Left lung (tissue), 10 donors: ENCODE measurements around the gene S100A14. TPM values are rescaled to one million over a fixed set of nuclear protein-coding genes. Genes with fewer than 3 reads are reported as not detected.

Source experiments
- ATAC-seq: fragments of 200-7000 bp; cut with Tn5 transposase; one replicate; pipeline ENCODE4 v1.9.1; 2020; ENCODE audit warnings: moderate library complexity
- DNase-seq, 4 donors: peaks; one replicate each; pipeline ENCODE4 v3.0.0-alpha.2; 2013 to 2020
- H3K27ac ChIP-seq, 2 donors: fragments of 200-600 bp; sonication (generic) in 1 of 2; one replicate each; pipeline versions ENCODE4 v1.5.0 to v1.8.0; 2020 to 2021
- H3K27me3 ChIP-seq, 2 donors: fragments of 200-600 bp; sonication (generic) in 1 of 2; one replicate each; pipeline versions ENCODE4 v1.5.0 to v1.8.0; 2020 to 2021
- H3K36me3 ChIP-seq, 2 donors: fragments of 200-600 bp; sonication (generic) in 1 of 2; one replicate each; pipeline versions ENCODE4 v1.5.0 to v1.8.0; 2020 to 2021
- H3K4me1 ChIP-seq, 2 donors: fragments of 200-600 bp; one replicate each; pipeline ENCODE4 v1.8.0; 2021
- H3K4me3 ChIP-seq, 2 donors: fragments of 200-600 bp; sonication (generic) in 1 of 2; one replicate each; pipeline versions ENCODE4 v1.5.0 to v1.8.0; 2020 to 2021; ENCODE audit warnings: mild to moderate bottlenecking in 1 of 2
- H3K9me3 ChIP-seq, 2 donors: fragments of 200-600 bp; sonication (generic) in 1 of 2; one replicate each; pipeline versions ENCODE4 v1.5.0 to v1.8.0; 2020 to 2021
- intact Hi-C, 2 donors: fragments of 100-400 bp; cut with DNase I; formaldehyde crosslinking; loops; one replicate each; pipeline versions ENCODE4 v1.11.2 to v1.14.2; 2022
- polyA plus RNA-seq, 6 donors: library from polyadenylated mRNA; unstranded; fragments of 120-200 nt; gene quantifications; one replicate each; pipeline ENCODE4 v1.2.1, GENCODE V29; 2013; ENCODE audit not compliant: insufficient read length in 6 of 6
- total RNA-seq, 2 donors: library from RNA; stranded (reverse); fragmentation: NEBNext Ultra II Directional; extraction: Animal tissue kit (Norgen Biotek cat#: 25700); gene quantifications; one replicate each; pipeline ENCODE4 v1.2.1, GENCODE V29; 2021
- TF ChIP-seq, protein P1 (sequence below), 2 donors: fragments of 200-600 bp; sonication (generic) in 1 of 2; IDR thresholded peaks; one replicate each; pipeline versions ENCODE4 v1.5.0 to v1.8.0; 2021; ENCODE audit warnings: antibody characterized with exemption in 2 of 2
- donor health status: DM: no; HTN: yes; CAD: no.
- donor health status: DM: no; HTN: no; CAD: no.

S100A14 gene
- total and polyA plus RNA-seq, 8 donors = 94.9 to 179 (median 144) TPM

DNA sequence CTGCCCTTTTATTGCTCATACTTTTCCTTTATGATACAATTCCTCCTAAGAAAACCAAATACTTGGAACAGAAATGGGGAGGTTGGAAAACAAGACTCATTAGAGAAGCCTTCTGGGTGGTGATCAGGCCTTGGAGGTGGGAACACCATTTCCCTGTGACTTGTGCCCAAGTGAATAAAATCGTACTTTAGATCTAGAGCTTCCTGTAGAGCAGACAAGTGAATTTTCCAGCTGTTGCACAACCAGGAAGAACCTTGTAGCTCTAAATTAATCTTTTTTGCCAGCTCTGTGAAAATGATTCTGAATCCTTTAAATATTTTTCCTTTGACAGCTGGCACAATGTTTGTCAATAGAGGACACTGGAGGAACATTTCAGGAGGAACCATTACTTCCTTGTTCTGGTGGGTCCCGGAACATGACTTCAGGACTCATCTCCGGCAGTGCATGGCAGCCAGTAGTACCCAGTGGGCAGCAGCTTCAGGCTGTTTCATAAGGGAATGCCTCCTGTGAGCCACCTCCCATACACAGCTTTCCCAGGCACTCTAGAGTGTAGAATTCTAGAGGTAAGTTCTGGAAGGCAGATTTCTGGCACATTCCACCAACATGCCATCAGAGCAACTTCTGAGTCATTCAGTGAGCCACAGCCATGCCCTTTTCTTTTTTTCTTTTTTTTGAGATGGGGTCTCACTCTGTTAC lies 36.8 kb upstream of the S100A14 start:
- intact Hi-C loops = no loop called here
- H3K36me3 ChIP-seq = no peaks in the 10 kb centered on the region
- H3K9me3 ChIP-seq = no peaks in the 10 kb centered on the region
- no peak overlapping the region for H3K4me3 ChIP-seq
- H3K27ac ChIP-seq = peak overlapping the region; percentile 28 to 77
- peaks cover under 1 to 16% of the 10 kb centered on the region in 2 donors for H3K4me1 ChIP-seq
- no peaks in the 10 kb centered on the region for H3K27me3 ChIP-seq
- DNase-seq = no peak
- TF ChIP-seq, protein P1, sequence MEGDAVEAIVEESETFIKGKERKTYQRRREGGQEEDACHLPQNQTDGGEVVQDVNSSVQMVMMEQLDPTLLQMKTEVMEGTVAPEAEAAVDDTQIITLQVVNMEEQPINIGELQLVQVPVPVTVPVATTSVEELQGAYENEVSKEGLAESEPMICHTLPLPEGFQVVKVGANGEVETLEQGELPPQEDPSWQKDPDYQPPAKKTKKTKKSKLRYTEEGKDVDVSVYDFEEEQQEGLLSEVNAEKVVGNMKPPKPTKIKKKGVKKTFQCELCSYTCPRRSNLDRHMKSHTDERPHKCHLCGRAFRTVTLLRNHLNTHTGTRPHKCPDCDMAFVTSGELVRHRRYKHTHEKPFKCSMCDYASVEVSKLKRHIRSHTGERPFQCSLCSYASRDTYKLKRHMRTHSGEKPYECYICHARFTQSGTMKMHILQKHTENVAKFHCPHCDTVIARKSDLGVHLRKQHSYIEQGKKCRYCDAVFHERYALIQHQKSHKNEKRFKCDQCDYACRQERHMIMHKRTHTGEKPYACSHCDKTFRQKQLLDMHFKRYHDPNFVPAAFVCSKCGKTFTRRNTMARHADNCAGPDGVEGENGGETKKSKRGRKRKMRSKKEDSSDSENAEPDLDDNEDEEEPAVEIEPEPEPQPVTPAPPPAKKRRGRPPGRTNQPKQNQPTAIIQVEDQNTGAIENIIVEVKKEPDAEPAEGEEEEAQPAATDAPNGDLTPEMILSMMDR (IDR thresholded peaks at IDR 0.05) = no peak
- ATAC-seq = peak; percentile 49

DNA sequence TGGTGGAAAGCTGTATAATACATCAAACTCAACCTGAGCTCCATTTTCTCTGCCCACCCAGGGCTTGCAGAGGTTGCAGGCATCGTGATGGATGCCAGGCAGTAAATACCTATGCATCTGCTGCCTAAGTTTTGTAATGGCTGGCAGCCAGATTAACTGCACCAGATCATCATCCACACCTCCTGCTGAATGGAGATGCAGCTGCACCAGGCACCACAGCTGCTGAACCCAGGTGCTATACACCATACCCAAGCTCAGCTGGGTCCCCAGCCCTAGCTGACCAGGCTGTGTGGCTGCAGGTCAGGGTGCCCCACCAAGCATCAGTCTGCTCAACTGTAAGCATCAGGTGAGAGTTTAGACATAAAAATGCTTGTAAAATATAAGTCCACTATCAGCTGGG lies 35.6 kb upstream of the S100A14 start:
- ATAC-seq (no peak), DNase-seq (no peak)
- Histone ChIP-seq H3K4me3 (no peak overlapping the region), H3K36me3 (peaks cover 0 to 10% of the 10 kb centered on the region in 2 donors), H3K27ac (no peak overlapping the region), H3K4me1 (peaks cover 0 to 18% of the 10 kb centered on the region in 2 donors), H3K27me3 (no peaks in the 10 kb centered on the region), H3K9me3 (no peaks in the 10 kb centered on the region)
- TF ChIP-seq, protein P1 (IDR thresholded peaks at IDR 0.05) = no peak
- intact Hi-C loops = no loop called here

DNA sequence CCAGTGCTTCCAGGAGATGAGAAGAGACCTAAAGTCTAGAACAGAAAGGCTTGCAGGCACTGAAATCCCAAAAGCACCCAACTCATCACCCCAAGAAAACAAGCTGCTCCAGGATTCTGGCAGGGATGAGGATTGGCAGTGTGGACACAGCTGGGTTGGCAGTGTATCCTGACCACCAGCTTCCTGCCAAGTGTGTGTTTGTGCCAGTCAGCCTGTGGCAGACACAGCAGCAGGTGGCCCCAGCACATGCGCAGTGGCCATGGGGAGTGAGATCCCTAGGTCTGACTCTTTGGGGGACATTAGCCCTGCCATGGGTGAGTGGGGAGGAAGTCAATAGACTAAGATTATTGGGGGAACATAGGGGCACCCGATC lies 33.7 kb upstream of the S100A14 start:
- intact Hi-C loops = no loop called here
- TF ChIP-seq, protein P1 (IDR thresholded peaks at IDR 0.05) = no peak
- Histone ChIP-seq H3K4me3 (no peak overlapping the region), H3K4me1 (peaks cover 0 to 29% of the 10 kb centered on the region in 2 donors), H3K36me3 (peaks cover 0 to 29% of the 10 kb centered on the region in 2 donors), H3K27ac (no peak overlapping the region), H3K9me3 (no peaks in the 10 kb centered on the region), H3K27me3 (no peaks in the 10 kb centered on the region)
- ATAC-seq (no peak), DNase-seq (no peak)

DNA sequence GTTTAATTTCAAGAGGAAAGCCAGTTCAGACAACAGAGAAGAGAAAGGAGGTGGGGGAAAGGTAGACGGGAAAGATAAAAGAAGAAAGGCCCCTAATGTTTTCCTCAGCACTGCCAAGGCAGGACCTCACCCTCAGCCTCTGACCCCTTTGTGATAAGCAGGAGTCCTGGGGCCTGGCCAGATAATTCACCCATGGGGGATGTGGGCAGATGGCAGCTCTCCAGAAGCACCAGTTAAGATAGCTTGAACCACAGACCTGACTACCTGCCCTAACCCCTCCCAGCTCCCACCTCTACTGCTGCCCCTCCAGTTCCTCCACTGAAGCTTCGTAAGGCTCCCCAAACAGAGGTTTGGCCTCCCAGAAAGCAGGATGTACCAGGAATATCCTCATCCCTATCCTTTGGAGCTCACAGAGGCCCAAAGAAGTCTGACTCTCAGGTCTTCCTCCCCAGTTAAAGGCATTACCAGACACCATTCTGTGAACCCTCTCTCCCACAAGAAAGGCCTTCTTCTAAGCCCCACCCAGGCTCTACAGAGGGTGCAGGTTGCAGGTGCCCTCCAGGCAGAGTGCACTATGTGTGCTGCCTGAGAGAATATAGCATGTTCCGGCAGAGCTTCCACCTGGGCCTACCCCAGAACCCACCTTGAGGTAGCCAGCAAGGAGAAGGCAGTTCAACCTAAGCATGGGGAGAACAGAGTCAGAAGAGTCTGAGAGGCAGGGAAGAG lies 33.2 kb upstream of the S100A14 start:
- peaks cover 0 to 34% of the 10 kb centered on the region in 2 donors for H3K36me3 ChIP-seq
- H3K27ac ChIP-seq = no peak overlapping the region
- H3K9me3 ChIP-seq = no peaks in the 10 kb centered on the region
- intact Hi-C loops = no loop called here
- H3K4me3 ChIP-seq = no peak overlapping the region
- peaks cover 0 to 32% of the 10 kb centered on the region in 2 donors for H3K4me1 ChIP-seq
- no peaks in the 10 kb centered on the region for H3K27me3 ChIP-seq
- TF ChIP-seq, protein P1 (IDR thresholded peaks at IDR 0.05) = no peak
- no peak for ATAC-seq
- DNase-seq = no peak

DNA sequence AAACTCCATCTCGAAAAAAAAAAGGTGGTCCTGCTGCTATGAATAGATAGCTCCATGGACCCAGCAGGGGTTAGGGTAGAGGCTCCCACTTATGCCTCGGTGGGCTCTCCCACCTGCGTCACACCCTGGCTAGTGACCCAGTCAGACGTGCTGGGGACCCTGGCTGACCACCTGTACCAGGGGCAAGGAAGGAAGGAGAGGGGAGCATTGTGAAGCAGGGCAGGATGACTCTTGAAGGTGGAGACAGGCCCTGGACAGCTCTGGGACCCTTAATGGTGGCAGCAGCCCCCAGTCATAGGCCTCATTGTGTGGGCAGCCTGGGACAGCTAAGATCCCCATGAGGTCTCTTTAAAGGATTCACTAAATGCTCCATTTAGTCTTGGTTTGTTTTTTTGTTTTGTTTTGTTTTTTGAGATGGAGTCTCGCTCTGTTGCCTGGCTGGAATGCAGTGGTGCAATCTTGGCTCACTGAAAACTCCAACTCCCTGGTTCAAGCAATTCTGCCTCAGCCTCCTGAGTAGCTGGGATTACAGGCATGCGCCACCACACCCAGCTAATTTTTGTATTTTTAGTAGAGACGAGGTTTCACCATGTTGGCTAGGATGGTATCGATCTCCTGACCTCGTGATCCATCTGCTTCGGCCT lies 32.0 kb upstream of the S100A14 start:
- no peaks in the 10 kb centered on the region for H3K27me3 ChIP-seq
- no peak for DNase-seq
- ATAC-seq = no peak
- H3K9me3 ChIP-seq = no peaks in the 10 kb centered on the region
- H3K4me1 ChIP-seq = peaks cover 0 to 40% of the 10 kb centered on the region in 2 donors
- H3K36me3 ChIP-seq = peaks cover 0 to 46% of the 10 kb centered on the region in 2 donors
- intact Hi-C loops = no loop called here
- no peak overlapping the region for H3K4me3 ChIP-seq
- H3K27ac ChIP-seq = no peak overlapping the region
- TF ChIP-seq, protein P1 (IDR thresholded peaks at IDR 0.05) = no peak
